GM18526 (cell line): ENCODE measurements around the gene LCN12.

Experiments
- POLR2A ChIP-seq: IDR thresholded peaks from 3 replicates; pipeline ENCODE4 v1.6.1; 2011; ENCODE audit not compliant: insufficient read length; ENCODE audit errors: extremely low read depth

The LCN12 gene

DNA sequence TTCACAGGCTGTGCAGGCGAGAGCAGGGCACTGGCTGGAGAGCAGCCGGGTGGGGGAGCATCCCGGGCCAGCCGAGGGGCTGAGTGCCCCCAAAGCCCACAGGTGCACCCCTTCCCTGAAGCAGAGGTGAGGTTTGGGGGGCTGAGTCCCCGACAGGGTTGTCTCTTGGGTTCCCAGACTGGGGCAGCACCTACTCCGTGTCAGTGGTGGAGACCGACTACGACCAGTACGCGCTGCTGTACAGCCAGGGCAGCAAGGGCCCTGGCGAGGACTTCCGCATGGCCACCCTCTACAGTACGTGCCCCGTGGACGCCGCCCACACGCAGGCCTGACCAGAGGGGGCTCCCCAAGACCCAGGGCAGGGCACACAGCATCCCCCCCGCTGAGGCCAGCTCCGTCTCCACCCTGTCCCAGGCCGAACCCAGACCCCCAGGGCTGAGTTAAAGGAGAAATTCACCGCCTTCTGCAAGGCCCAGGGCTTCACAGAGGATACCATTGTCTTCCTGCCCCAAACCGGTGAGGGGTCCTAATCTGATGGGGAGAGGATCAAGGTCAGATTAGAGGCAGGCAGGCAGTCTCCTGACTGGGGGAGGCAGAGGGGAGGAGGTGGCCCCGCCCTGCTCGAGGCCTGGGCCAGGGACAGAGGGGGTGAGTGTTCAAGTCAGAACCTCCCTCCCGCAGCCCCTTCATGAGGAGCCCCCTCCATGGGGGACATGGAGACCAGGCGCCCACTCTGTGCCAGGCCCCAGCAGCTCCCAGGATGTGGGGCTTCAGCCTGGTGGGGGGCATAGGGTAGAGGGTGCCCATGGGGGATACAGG lies 27.9 kb downstream of the LCN12 start:
- no peak for TF ChIP-seq POLR2A

DNA sequence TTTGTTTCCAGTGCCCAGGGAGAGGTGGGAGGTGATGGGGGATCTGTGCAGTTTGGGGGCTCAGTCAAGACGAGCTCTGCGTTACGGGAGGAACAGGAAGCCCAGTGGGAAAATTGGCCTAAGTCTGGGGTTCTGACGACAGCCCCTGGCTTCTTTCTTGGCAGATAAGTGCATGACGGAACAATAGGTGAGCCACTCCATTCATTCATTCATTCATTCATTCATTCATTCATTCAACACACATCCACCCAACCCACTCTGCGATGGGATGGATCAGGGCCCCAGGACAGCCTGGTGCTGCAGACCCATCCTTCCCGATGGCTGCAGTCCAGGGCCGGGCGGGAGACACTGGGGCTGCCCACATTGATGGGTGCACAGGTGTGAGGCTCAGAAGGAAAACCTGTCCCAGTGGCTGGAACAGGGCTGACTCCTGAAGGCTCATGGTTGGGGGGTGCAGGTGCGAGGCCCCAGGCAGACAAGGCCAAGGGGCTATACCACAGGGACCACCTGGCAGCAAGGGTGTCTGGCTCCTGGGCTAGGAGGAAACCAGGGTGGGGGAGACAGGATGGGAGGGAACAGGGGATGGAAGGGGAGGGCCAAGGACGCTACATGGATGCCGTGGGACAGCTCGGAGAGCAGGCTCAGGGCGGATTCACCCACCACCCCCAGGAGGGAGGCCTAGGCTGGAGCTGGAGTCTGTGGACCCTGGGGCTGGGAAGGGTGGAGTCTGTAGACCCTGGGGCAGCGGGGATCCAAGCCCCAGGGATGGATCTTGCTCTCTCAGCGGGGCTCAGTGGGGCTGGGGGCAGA lies 28.8 kb downstream of the LCN12 start:
- TF ChIP-seq POLR2A = no peak

DNA sequence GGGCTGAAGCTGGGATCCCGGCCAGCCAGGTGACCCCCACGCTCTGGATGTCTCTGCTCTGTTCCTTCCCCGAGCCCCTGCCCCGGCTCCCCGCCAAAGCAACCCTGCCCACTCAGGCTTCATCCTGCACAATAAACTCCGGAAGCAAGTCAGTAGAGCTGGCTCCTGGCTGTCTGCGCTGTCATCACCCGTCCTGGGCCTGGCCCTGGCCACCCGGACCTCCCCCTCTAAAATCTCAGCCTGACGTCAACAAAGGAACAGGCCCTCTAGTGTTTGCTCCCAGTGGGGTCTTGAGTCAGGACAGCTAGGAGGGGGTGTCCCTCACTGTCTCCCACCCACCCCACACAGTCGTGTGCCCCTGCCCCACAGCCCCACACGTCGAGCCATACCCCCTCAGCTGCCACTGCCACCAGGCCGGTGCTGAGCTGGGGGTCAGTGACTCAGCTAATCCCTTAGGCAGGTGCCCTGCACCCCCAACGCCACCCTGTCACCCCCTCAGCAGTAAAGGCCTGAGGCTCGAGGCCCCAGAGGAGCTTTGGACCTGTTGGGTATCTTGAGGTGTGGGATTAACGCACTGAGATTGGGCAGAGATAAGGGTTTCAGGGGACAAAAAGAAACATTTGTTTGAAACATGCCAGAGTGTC lies 29.6 kb downstream of the LCN12 start:
- TF ChIP-seq POLR2A = no peak

DNA sequence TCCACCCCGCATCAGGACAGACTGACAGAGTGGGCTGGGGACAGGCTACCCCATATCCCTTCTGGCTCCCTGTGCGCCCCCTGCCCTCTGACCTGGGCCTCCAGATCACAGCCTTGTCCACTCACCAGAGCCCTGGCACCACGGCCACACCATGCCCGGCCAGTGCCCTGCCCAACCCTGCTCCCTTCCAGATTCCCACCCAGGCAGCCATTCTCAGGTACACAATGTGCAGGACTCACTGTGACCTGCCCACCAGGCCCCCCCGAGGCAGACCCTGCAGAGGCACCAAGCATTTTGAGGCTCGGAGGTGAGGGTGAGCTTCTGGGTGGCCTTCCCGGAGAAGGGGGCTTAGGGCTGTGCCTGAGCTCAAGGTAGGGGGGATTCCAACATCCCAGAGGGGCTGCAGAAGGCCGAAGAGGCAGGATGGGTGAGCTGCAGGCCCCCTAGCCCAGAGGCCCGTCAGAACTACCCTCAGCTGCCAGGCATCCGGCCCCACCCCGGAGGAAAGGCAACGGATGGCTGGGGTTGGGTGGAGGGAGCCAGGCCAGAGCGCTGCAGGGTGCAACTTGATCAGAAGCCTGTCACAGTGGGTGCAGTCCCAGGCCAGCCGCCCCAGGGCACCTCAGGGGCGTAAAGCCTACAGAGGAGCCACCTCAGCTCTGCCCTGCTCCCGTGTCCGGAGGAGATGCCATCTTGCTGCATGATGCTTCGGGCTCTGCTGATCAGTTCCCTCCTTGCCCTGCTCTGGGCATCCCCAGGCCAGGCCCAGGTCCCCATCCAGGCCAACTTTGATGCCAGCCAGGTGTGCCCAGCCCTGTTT lies 30.4 kb downstream of the LCN12 start, which contains the start of gene LCNL1:
LCNL1 (plus strand) TSS at position 762 of the 820 bp plus-strand sequence. CDS start 594 bp downstream, outside the sequence.
- no peak for TF ChIP-seq POLR2A

DNA sequence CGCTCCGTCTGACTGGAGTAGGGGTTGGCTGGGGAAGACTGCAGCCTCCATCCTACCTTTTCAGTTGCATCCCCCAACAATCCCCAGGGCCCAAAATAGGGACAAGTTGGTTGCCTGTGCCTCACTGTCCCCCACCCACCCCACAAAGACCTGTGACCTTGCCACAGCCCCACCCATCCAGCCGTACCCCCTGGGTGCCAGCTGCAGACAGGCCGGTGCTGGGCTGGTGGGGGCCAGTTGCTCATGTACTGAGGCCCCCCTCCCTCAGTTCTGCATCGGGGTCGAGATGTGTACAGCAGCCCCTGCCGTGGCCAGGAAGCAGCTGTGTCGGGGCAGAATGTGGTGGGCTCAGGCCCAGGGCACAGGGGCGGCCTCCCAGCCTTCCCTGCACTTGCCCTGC lies 31.1 kb downstream of the LCN12 start:
- TF ChIP-seq POLR2A = no peak

DNA sequence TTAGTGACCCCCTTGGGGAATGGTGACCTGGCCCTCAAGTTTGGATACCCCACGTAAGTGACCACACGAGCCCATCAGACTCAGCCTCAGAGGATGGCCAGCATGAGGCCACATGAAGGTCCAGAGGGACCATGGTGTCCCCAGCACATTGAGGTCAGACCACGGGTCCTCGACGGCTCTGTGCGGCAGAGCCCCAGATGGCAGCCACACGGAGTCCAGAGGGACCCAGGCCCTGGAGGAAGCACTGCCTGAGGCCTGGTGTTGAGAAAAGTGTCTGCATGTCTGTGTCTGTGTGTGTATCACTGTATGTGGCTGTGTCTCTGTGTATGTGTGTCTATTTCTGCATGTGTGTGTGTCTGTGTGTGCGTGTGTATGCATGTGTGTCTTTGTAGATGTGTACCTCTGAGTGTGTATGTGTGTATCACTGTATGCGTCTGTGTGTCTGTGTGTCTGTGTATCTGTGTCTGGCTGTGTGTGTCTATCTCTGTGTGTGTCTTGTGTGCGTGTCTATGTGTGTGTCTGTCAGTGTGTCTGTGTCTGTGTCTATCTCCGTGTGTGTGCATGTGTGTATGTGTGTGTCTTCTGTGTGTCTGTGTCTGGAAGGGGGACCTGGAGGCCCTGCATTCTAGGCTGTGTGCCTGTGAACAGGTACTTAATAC lies 31.7 kb downstream of the LCN12 start:
- no peak for TF ChIP-seq POLR2A

DNA sequence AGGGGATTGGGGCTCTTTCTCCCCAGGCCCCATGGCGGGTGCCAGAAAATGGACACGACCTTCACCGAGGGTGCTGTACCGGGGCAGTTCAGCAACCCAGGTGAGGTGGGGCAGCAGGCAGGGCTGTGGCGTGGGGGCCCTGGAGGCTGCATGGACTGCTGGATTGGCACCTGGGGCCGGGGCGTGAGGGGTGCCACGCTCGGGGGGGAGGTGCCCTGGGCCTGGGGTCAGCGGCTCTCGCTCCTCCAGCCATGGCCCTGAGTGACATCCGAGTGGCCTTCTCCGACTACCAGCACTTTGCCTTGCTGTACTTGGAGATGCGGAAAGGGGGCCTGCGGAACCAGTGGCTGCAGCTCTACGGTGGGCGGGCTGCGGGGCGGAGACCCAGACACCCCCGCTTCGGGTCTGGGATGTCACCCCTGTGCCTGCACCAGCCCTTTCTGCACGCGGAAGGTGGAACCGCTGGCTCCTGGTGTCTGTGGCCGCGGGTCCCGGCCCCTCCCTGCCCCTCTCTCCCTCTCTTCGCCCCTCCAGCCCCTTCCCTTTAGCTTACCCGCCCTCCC lies 32.5 kb downstream of the LCN12 start:
- TF ChIP-seq POLR2A = no peak

DNA sequence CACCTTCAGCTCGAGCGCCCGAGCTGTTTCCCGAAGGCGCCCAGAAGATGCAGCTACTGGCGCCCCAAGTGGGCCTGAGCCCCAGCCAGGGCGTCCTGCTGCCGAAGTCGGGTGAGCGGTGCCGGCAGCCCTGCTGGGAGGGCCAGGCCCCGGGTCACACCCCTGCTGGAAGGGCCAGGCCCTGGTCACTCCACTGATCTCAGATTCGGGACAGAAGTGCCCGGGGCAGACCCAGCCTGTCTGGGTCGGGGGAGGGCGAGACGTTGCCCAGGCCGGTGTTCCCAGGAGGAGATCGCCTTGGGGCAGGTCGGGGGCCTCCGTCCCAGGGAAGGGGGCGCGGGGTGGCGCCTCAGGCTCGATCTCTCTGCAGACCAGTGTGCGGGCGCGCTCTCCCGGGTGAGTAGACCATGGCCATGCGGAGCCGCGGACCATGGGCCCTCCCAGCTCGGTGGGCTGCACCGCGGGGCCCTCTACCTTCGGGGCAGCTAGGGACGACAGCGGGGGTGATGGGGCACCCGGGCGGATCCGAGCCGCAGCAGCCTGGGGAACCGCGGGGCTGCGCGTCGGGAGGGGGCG lies 33.0 kb downstream of the LCN12 start:
- TF ChIP-seq POLR2A = no peak

DNA sequence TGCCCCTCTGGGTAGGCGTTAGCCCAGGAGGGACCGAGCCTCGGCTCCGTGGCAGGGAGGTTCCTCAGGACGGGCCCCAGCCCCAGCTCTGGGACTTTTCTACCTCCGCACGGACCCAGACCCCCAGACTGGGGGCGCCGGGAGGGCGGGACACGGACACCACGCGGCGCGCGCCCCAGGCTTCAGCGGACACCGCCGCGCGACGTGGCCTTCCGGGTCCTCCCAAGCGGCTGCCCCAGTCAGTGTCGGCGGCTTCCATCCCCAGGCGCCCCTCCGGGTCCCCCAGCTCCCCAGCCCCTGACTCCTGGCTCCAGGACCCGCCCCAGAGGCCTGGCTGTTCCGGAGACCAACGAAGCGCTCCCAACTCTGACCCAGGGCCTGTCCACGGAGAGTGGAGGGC lies 33.8 kb downstream of the LCN12 start:
- no peak for TF ChIP-seq POLR2A

DNA sequence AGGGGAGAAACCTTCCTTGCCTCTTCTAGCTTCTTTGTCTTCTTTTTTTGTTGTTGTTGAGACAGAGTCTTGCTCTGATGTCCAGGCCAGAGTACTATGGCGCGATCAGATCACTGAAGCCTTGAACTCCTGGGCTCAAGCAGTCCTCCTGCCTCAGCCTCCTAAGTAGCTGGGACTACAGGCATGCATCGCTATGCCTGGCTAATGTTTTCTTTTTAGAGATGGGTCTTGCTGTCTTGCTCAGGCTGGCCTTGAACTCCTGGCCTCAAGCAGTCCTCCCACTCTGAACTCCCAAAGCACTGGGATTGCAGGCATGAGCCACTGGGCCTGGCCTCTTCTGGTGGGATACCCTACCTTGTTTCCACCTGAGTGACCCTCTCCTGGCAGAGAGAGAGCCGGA lies 36.8 kb downstream of the LCN12 start:
- TF ChIP-seq POLR2A = no peak

DNA sequence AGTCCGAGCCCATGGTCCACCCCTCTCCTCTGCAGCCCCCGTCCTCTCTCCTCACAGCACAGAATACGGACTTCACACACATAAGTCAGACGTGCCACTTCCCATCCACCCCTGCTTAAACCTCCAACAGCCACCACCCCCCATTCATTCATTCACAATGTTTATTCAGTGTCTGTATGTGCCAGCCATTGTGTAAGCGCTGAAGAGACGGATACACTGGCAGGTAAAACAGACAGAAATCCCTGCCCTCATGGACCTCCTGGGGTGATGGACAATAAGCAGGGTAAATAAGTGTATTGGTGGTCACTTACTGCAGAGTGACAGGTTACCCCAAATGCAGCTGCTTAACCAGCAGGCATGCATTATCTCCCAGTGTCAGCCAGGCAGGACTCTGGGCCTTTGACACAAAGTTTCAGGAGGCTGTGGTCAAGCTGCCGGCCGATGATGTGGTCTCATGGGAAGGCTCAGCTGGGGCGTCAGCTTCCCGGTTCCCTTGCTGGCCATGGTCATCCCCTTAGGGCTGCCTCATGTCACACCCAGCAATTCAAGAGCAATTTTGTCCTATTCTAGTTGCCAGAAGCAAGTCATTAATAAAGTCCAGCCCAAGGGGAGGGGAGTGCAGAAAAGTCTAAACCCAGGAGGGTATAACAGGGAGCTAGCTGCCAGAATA lies 38.3 kb downstream of the LCN12 start:
- no peak for TF ChIP-seq POLR2A

DNA sequence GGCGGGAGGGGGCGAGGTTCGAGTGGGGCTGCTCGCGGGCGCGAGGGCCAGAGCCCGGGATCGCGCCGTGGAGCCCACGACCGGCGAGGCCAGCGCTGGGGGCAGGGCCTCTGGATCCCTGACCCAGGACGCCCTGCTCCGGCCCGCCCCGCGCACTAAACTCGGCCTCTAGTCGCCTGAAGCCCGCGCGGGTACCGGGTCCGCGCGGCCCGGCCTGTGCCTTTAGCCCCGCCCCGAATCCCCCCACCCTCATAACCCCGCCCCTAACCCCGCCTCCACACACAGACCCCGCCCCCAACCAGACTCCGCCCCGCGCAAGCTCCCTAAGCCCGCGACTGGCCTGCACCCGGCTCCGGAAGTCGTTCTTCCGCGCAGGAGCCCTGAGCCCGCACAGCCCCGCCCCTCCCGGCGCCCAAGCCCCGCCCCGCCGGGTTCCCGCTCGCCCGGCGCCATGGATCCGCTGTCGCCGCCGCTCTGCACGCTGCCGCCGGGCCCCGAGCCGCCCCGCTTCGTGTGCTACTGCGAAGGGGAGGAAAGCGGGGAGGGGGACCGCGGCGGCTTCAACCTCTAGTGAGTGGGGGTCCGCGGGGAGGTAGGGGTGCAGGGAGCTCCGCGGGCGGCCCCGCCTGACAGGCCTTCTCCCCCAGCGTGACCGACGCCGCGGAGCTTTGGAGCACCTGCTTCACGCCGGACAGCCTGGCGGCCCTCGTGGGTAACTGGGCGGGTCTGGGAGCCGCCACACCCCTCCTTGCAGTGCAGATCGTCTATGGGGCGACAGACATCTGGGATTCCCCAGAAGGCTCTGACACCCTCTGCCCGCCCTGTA lies 40.1 kb downstream of the LCN12 start, which contains the start of gene PAXX:
PAXX (plus strand) TSS at position 430 of the 826 bp plus-strand sequence; CDS start at position 452, 22 bp downstream.
- peak; percentile 56 for TF ChIP-seq POLR2A
